HL-60/S4 treated with retinoic acid at 250 ng/mL for 4 days and 3 days (cell line): ENCODE results near the gene PLD2.
"Not testable (repeated sequence)": the region's sequence is repeated elsewhere in the genome, so short reads cannot be mapped to it uniquely, and the experiment has no call there.

Source experiments
- in situ Hi-C: fragments of 300-500 bp; cut with MboI; formaldehyde crosslinking; loops from 2 replicates; pipeline ENCODE4 v1.7.0; 2022; ENCODE audit warnings: low sequenced_read_pairs

Gene PLD2

DNA sequence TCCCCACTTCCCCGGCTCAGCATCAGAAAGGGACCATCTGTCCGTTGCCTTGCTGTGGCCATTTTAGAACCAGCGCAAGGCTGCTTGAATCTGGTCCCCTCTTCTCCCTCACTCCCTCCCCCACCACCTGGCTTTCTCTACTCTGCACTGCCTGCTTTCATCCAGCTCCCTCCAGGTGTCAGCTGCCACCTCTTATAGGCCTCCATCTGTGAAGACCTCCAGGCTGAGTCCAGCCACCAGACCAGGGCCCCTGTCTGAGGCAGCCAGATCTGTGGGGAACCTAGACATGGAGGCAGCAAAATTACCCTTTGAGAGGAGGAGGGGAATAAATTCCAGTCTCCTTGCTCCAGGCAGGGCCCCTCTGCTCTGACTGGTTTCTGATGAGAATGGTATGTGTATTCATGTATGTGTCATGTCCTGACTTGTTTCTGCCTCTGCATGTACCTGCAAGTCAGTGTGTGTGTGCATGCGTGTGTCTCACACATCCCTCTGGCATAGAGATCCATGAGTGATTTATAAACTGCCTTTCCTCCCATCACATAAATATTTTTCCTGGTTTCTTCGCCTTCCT lies 47.2 kb downstream of the PLD2 start:
- in situ Hi-C loops: no loop called here

DNA sequence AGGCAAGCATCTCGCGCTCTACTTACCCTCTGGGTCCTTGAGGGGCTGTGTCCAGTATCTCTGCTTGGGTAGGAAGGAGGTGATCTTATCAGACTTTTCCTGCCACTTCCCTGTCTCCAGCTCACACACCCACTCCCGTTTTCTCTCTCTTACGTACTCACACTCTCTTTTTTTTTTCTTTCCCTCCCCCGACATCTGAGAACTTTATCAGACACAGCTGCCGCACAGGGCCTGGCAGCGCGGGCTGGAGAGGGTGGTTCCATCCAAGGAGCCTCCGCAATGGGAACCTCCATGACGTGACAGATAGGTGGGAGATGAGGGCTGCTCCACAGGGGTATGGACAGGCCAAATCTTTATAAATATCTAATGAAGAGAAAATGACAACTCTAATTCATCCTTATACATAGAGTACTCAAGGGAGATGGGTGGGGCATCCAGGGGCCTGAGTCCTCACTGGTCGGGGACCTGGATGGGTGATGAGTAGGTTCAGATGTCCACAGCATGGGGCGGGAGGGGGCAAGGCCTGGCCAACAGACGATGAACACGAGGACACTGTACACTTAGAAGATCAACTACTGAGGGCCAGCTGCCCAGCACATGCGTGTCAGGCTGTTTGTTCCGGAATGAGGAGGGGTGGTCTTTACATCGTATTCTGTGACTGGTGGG lies 49.5 kb downstream of the PLD2 start:
- in situ Hi-C loops: no loop called here

- in situ Hi-C loops: no loop called here
These were observed 50.0 kb downstream of the PLD2 start for GRCh38 chr17:4856937-4857314.

GRCh38 chr17:4857347-4857746 lies 50.4 kb downstream of the PLD2 start:
- in situ Hi-C loops: not testable (repeated sequence)

DNA sequence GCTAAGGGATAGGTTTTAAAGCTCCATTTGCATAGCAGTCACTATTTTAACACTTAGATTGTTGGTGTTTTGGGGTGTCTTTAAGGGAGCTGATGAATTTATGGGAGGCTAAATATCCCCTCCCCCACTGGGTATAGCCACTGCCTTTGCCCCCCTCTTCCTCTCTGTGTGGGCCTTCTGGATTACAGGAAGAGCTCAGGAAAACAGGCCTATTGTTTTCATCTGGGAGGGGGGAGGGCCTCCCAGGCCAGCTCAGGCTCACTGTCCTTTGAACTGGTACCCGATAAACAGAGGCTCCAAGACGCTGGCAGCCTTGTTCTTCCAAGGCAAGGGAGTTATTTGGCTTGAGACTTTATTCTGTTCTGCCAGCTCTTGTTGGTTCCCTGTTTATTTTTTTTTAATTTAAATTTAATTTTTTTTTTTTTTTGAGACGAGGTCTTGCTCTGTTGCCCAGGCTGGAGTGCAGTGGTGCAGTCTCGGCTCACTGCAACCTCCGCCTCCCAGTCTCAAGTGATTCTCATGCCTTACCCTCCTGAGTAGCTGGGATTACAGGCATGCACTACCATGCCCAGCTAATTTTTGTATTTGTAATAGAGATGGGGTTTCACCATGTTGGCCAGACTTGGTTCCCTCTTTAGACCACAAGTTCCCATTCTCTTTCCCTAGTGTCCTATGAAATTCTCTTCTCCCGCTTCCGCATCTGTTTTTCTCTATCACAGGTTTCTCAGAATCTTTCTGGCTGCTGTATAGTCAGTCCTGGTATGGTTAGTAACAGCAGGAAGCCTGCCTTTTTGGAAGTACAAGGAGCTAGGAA lies 51.3 kb downstream of the PLD2 start:
- in situ Hi-C loops: no loop called here

- in situ Hi-C loops: no loop called here
These were observed 51.9 kb downstream of the PLD2 start for GRCh38 chr17:4858882-4859260.

DNA sequence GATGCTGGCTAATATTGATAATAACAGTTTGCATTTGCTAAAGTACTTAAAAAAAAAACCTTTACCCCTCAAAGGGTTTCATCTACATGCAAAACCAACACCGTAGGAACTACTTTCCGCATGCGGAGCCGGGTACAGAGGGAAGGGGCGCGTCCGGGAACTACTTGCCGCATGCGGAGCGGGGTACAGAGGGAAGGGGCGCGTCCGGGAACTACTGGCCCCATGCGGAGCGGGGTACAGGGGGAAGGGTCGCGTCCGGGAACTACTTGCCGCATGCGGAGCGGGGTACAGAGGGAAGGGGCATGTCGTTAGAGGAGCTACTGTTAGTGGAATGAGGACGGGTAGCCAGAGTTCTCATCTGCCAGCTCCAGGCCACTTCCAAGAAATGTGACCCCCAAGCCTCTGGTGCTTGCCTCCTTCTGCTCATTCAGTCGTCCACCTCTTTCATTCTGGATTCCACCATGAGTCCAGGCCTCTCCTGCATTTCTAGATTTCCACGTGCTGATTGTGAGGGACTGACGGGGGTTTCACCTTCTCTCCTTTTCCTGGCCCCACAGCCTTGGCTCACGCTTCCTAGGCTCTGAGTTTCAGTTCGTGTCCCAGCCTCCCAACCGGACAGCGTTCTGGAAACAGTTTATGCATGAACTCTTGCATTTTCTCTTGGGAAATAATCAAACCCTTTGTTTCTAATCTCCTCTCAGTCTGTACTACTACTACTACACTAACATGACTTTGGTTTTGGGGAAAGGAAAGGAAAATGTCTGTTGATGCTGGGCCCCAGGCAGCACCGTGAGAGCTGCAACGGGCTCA lies 53.1 kb downstream of the PLD2 start:
- in situ Hi-C loops: no loop called here

DNA sequence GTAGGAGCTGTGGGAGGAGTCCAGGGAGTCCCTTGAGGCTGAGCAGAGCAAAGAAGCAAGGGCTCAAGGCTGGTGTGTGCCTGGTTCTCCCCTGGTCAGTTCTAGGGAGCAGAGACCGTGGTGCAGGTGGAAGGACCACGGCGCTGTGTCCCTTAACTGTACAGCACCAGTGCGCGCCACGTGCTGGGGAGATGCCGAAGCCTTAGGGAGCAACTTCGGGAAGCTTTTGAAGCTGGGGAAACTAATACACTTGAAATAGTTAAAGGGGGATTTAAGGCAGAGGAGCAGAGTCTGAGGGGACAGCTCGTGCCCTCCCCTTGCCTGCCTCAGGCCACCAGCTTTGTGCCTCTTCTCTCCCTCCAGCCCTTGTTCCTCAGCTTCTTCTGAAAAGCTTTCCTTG lies 53.7 kb downstream of the PLD2 start:
- in situ Hi-C loops: no loop called here

- in situ Hi-C loops: no loop called here
These were observed 54.1 kb downstream of the PLD2 start for GRCh38 chr17:4861052-4861451.

DNA sequence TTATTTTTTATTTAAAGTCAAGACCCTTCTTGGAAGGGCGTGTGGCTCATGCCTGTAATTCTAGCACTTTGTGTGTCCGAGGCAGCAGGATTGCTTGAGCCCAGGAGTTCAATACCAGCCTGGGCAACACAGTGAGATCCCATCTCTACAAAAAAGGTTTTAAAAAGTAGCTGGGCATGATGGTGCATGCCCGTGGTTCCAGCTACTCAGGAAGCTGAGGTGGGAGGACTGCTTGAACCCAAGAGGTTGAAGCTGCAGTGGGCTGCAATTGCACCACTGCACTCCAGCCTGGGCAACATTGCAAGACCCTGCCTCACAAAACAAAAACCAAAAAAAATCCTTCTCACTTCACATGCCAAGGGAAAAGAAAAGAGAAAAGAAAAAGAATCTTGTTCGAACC lies 55.8 kb downstream of the PLD2 start:
- in situ Hi-C loops: no loop called here

DNA sequence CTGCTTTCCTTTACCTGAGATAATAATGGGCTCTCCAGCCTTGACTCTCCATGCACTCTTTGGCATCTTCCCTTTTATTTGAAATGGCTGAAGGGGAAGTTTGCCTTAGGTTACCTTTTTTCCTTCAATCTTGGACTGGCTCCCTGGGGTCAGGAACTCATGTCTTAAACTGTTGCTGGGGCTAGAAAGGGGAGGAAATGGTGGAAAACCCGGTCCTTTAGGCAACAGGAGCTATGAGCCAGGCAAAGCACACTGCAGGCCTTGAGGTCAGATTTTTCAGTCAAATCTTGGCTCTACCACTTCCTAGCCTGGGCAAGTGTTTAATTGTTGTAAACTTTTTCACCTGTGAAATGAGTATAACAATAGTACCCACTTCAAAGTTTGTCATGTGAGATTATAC lies 56.4 kb downstream of the PLD2 start:
- in situ Hi-C loops: no loop called here

DNA sequence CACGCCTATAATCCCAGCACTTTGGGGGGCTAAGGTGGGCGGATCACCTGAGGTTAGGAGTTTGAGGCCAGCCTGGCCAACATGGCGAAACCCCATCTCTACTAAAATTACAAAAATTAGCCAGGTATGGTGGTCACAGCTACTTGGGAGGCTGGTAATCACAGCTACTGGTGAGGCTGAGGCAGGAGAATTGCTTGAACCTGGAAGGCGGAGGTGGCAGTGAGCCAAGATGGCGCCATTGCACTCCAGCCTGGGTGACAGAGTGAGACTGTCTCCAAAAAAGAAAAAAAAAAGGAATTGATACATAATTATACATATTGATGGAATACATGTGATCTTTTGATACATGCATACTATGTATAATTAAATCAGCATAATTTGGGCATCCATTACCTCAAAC lies 60.6 kb downstream of the PLD2 start:
- in situ Hi-C loops: not testable (repeated sequence)

DNA sequence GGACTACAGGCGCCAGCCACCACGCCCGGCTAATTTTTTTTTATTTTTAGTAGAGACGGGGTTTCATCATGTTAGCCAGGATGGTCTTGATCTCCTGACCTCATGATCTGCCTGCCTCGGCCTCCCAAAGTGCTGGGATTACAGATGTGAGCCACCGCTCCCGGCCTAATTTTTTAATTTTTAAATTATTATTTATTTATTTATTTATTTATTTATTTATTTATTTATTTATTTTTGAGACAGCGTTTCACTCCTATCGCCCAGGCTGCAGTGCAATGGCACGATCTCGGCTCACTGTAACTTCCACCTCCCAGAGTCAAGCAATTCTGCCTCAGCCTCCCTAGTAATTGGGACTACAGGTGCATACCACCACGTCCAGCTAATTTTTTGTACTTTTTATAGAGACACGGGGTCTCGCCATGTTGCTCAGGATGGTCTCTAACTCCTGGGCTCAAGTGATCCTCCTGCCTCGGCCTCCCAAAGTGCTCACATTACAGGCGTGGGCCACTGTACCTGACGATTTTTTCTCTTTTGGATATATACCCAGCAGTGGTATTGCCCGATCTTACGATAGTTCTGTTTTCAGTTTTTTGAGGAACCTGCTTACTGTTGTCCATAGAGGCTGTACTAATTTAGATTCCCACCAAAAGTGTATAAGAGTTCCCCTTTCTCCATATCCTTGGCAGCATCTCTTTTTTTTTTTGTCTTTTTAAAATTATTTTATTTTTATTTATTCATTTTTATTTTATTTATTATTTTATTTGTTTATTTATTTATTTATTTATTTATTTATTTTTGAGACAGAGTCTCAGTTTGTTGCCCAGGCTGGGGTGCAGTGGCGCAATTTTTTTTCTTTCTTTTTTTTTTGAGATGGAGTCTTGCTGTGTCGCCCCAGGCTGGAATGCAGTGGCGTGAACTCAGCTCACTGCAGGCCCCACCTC lies 62.4 kb downstream of the PLD2 start:
- in situ Hi-C loops: not testable (repeated sequence)

GRCh38 chr17:4870855-4871254 lies 63.9 kb downstream of the PLD2 start:
- in situ Hi-C loops: no loop called here

- in situ Hi-C loops: no loop called here
These were observed 65.8 kb downstream of the PLD2 start for GRCh38 chr17:4872786-4873185.
